Fibroblast of mammary gland (primary cell): ENCODE measurements around the gene VAPA.
A peak's percentile ranks its signal among the peaks of the same experiment; 100 is the strongest.
"Not testable (repeated sequence)": the region's sequence is repeated elsewhere in the genome, so short reads cannot be mapped to it uniquely, and the experiment has no call there.

ENCODE experiments used
- DNase-seq: peaks from one replicate; pipeline ENCODE4 v3.0.0-alpha.2; 2010; ENCODE audit warnings: low read depth
- H3K4me3 ChIP-seq: 2 replicates; pipeline ENCODE4 v1.5.1; 2011; ENCODE audit warnings: low read depth, mild to moderate bottlenecking, low read length, moderate library complexity; ENCODE audit not compliant: control insufficient read depth
- TF ChIP-seq, protein P1 (sequence below): conservative IDR thresholded peaks from 2 replicates; pipeline ENCODE4 v1.5.1; 2011; ENCODE audit warnings: low read depth, low read length, inconsistent platforms; ENCODE audit not compliant: control insufficient read depth, insufficient read depth

Gene VAPA

DNA sequence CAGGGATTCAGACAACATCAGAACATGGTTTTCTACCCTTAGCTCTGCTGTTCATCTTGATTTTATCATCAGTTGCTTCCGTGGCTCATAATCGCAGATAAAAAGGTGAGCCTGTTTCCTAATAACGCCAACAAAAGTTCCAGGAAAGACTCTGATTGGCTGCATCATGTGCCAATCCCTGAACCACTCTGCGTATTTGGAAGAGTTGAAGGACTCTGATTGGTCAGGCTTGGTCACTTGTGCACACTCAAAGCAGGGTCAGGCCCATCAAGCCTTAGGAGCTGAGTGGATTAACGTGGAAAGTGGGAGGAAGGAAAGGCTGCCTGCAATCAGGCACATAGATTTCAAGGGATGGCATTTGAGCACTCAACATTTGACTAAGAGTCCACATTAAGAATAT, 16.7 kb upstream of the VAPA start:
- no peak for DNase-seq
- H3K4me3 ChIP-seq = no peak overlapping the region
- TF ChIP-seq, protein P1, sequence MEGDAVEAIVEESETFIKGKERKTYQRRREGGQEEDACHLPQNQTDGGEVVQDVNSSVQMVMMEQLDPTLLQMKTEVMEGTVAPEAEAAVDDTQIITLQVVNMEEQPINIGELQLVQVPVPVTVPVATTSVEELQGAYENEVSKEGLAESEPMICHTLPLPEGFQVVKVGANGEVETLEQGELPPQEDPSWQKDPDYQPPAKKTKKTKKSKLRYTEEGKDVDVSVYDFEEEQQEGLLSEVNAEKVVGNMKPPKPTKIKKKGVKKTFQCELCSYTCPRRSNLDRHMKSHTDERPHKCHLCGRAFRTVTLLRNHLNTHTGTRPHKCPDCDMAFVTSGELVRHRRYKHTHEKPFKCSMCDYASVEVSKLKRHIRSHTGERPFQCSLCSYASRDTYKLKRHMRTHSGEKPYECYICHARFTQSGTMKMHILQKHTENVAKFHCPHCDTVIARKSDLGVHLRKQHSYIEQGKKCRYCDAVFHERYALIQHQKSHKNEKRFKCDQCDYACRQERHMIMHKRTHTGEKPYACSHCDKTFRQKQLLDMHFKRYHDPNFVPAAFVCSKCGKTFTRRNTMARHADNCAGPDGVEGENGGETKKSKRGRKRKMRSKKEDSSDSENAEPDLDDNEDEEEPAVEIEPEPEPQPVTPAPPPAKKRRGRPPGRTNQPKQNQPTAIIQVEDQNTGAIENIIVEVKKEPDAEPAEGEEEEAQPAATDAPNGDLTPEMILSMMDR = no peak

DNA sequence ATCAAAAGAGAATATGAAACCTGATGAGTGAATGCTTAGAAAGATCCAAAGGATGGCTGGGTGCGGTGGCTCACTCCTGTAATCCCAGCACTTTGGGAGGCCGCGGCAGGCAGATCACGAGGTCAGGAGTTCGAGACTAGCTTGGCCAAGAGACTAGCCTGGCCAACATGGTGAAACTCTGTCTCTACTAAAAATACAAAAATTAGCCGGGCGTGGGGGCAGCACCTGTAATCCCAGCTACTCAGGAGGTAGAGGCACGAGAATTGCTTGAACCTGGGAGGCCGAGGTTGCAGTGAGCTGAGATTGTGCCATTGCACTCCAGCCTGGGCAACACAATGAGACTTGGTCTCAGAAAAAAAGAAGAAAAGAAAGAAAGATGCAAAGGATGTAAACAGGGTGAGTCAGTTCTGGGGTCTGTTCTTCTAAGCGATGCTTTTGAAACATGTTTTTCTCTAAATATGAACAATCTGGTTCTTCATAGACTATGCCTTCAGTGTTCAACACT, 16.0 kb upstream of the VAPA start:
- not testable (repeated sequence) for H3K4me3 ChIP-seq, DNase-seq

DNA sequence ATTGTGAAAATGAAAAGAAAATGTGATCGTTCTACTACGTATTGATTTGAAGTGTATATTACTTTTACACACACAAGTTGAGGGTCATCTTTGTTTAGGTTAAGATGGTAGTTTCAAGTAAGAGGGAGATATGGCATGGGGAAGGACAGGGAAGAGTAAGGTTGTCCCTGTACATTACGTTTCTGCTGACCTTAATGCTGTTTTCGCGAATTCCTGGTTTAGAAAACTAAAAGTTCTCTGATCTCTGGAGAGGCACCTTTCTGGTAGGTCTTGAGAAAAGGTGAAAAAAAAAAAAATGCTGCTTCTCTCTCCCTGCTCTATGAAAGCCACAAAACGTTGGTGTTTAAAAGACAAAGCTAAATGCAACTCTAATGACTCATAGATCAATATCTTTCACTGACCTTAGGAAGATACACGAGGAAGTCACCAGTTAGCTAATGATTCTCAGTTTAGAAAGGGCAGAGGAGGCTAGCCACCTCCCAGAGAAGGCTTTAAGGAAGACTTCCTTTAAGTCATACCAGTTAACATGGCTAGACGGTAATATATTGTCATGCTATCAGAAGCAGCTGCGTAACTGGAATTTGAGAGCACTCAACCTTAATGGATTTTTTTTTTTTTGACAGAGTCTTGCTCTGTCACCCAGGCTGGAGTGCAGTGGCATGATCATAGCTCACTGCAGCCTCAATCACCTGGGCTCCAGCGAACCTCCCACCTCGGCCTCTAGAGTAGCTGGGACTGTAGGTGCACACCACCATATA, 14.8 kb upstream of the VAPA start:
- no peak overlapping the region for H3K4me3 ChIP-seq
- no peak for DNase-seq
- TF ChIP-seq, protein P1 = no peak

DNA sequence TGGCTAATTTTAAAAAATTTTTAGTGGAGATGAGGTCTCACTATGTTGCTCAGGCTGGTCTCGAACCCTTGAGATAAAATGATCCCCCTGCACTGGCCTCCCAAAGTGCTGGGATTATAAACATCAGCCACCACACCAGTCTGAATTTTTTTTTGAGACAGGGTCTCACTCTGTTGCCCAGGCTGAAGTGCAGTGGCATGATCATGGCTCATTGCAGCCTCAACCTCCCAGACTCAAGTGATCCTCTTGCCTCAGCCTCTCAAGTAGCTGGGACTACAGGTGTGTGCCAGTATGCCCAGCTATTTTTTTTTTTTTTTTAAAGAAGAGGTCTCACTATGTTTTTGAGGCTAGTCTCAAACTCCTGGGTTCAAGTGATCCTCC, 14.3 kb upstream of the VAPA start:
- DNase-seq, H3K4me3 ChIP-seq: not testable (repeated sequence)

DNA sequence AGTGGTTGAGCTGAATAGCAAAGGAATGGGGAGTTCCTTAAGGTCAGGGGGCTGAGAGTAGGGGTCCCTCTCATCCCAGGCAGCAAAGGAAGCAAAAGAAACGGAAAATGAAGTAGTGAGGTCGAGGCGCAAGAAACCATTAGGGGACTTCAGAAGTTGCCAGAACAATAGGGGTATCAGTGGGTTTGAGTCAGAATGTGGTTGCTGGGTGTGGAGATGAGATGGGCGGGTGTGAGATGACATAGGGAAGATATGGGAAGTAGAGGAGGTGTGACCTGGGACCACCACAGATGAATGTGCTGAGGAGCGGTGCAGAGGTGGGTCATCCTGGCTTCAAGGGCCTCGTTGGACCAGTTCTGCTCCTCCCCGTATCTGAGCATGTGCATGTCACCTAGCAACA, 13.1 kb upstream of the VAPA start:
- TF ChIP-seq, protein P1 = no peak
- H3K4me3 ChIP-seq = no peak overlapping the region
- DNase-seq = no peak

DNA sequence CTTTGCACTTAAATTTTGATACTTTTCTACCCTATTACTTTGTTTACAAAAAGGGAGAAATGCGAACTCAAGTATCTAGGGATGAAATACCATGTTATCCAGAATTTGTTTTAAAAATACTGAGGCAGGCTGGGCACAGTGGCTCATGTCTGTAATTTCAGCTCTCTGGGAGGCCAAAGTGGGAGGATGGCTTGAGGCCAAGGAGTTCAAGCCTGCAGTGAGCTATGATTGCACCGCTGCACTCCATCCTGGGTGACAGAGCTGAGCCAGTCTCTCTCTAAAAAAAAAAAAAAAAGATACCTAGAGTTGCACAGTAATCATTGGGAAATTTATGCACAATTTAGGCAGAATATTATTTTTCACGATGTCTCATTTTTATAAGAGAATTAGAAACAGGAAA, 12.4 kb upstream of the VAPA start:
- DNase-seq = peak; percentile 40
- no peak overlapping the region for H3K4me3 ChIP-seq
- TF ChIP-seq, protein P1 = no peak

DNA sequence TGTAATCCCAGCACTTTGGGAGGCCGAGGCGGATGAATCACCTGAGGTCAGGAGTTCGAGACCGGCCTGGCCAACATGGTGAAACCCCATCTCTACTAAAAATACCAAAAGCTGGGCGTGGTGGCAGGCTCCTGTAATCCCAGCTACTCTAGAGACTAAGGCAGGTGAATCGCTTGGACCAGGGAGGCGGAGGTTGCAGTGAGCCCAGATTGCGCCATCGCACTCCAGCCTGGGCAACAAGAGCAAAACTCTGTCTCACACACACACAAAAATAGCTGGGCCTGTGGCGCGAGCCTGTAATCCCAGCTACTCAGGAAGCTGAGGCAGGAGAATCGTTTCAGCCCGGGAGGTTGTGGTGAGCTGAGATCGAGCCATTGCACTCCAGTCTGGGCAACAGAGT, 11.6 kb upstream of the VAPA start:
- H3K4me3 ChIP-seq, DNase-seq: not testable (repeated sequence)

DNA sequence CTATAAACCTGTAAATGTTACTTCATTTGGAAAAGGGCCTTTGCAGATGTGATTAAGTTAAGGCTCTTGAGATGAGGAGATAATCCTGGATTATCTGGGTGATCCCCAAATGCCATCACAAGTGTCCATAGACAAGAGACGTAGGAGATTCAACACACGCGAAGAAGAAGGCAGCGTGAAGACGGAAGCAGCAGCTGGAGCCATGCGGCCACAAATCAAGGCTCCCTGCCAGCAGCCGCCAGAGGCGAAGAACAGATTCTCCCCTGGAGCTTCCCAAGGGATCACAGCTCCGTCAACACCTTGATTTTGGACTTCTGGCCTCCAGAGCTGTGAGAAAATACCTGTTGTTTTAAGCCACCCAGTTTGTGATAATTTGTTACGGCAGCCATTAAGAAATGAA, 11.0 kb upstream of the VAPA start:
- TF ChIP-seq, protein P1 = no peak
- peak; percentile 28 for DNase-seq
- H3K4me3 ChIP-seq = no peak overlapping the region
